ENCODE data around the gene FAAH.

The FAAH gene

GRCh38 chr1:46401154-46401913 lies 7.2 kb downstream of the FAAH start:
- no peak for DNase-seq

GRCh38 chr1:46401964-46402626 lies 8.0 kb downstream of the FAAH start:
- peak; percentile 75 for DNase-seq

DNA sequence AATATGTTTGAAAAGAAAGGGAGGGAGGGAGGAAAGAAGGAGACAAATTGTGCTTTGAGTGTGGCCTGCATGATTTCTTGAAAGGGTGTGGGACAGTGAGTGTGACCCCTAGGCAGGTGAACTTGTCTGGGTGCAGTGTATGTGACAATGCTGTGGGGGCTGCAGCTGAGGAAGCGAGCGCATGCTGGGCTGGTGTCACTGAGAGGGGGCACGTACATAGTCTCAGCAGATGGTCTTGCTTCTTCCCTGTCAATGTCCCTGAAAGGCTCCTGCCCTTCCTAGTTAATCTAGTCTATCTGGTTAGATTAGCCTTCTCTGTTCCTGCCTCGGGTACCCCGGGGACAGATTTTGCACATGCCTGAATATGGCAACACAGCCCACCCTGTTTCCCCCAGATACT lies 9.8 kb downstream of the FAAH start:
- DNase-seq = no peak

GRCh38 chr1:46404482-46405196 lies 10.5 kb downstream of the FAAH start:
- no peak for DNase-seq

DNA sequence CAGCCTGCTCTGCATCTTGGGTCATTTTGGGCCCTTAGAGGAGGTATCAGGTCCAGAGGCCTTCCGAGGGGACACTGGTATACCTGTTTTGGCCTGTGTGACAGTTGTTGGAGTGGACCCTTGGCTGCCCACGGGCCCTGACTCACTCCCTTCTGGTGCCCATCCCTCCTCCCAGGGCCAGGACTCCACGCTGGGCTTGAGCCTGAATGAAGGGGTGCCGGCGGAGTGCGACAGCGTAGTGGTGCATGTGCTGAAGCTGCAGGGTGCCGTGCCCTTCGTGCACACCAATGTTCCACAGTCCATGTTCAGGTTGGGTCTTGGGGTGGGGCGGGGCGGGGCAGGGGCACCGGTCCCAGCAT lies 11.1 kb downstream of the FAAH start:
- no peak for DNase-seq

- DNase-seq = no peak
Measured at GRCh38 chr1:46405724-46406123, 11.6 kb downstream of the FAAH start.

DNA sequence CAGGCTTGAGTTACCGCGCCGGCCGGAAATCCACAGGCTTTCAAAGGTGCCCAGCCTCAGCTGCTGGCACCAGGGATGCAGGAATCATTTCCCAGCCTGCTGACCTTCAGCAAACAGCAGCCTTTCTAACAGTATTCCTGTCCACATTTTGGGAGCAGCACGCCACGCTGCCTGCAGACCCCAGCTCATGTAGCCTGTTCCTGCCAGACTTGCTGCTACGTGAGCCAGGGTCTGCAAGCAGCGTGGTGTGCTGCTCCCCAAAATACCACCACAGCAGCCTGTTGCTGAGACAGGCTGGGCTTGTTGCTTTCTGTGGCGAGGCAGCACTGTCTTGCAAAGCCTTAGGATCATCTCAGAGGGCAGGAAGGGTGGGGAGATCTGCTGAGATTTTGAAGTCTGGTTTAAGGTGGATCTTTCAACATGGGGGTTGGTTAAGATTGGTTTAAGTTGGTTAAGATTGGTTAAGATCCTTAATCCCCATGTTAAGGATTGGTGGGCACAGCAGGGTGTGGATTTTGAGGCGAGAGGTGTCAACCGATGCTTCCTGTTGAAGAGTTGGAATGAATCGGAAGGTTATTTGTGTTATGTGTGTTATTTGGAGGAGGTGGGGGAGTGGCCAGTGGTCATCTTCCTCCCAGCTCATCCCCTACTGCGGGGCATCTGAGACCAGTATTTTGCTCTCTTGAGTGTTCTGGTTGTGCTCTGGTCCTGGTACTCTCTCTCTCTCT lies 12.9 kb downstream of the FAAH start:
- no peak for DNase-seq

GRCh38 chr1:46407636-46408035 lies 13.5 kb downstream of the FAAH start:
- DNase-seq = no peak

DNA sequence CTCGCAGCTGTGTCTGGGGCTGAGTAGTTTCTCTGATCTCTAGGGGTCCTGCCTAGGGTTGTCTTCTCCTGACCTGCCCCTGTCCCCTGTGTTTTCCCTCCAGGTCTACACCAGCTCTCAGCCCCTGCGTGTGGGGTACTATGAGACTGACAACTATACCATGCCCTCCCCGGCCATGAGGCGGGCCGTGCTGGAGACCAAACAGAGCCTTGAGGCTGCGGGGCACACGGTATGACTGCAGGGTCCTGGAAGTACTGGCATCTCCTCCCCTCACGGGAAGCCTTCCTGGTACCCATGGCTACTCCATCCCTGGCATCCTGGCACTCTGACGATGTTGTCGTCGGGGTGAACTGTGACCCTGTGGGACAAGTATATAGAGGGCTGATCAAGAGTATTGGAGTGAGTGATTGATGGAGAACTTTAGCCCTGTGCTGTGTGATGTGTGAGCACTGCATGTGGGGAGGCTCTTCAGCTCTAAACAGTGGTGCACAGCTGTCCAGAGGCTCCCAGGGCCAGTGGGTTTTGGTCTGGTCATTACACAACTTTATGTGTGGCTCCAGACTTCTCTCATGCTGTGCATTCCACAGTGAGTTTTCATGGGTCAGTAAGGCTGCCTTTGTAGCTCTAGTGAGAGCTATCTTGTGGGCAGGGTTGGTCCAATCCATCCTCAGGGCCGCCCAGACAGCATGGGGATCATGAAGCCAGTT lies 14.4 kb downstream of the FAAH start:
- DNase-seq = no peak

DNA sequence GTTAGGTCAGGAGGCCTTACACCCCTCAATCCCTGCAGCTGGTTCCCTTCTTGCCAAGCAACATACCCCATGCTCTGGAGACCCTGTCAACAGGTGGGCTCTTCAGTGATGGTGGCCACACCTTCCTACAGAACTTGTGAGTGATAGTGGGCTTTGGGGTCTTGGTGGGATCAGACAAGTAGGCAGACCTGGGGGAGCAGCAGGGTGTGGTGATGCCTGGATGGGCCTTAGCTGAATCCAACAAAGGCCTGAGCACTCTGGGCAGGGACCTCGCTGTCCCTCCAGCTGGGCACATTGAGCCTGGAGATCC lies 14.9 kb downstream of the FAAH start:
- DNase-seq = no peak

DNA sequence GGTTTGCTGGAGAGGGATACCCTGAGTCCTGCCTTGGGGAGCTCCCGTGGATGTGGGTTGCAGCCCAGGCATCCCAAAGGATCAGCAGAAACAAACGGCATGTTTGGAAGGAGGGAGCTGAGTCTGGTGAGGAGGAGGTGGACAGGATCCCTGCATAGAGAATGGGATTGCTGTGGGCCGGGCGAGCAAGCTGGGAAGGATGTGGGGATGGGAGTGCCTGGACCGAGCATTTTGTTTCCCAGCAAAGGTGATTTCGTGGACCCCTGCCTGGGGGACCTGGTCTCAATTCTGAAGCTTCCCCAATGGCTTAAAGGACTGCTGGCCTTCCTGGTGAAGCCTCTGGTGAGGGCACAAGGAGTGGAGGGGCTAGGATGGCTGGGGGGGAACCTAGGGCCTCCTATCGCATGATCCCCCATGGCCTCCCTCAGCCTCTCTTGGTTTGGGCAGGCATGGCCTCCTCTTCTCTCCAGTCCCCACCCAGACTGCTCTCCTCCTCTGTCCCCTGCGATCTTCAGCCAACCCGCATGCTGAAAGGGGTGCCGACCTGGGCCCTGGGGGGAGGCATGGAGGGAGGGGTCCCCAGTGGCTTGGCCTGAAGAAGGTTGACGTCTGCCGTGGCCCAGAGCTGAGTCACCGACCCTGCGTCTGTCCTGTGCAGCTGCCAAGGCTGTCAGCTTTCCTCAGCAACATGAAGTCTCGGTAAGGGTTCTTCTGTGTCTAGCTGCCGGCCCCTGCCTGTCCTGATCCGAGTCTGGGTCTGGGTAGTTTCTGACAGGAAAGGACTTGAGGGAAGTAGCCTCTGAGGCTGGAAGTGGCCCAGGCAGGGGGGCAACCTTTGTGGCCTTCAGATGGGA lies 16.3 kb downstream of the FAAH start:
- DNase-seq = no peak

- no peak for DNase-seq
Measured at GRCh38 chr1:46411010-46411405, 16.9 kb downstream of the FAAH start.

DNA sequence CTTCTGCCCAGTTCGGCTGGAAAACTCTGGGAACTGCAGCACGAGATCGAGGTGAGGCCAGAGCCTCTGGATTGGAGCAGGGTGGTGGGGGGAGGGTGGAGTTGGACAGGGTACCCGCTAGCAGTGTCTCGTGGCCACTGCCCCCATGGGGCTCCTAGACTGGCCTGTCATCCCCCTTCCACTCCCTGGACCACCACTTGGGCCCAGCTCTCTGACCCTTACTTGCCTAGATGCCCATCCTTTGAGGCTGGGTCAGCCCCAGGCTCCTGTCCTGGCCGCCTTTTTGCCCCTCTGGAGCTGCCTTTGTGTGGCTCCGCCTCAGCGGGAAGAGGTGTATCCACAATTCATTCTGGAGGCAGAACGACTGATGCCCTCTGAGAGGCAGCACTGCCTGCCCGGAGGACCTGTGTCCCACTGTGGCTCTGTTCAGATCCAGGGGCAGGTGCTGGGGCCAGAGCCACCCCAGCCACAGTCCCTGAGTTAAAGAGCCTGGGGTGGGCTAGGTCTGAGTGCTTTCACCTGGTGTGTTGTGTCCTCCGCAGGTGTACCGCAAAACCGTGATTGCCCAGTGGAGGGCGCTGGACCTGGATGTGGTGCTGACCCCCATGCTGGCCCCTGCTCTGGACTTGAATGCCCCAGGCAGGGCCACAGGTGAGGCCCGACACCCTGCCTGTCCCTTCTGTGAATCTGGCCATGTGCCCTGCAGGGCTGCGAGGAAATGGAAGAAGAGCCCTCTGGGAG lies 17.7 kb downstream of the FAAH start:
- no peak for DNase-seq

- DNase-seq = no peak
Measured at GRCh38 chr1:46412893-46413595, 18.9 kb downstream of the FAAH start.

GRCh38 chr1:46413596-46413985 lies 19.5 kb downstream of the FAAH start:
- DNase-seq = no peak

DNA sequence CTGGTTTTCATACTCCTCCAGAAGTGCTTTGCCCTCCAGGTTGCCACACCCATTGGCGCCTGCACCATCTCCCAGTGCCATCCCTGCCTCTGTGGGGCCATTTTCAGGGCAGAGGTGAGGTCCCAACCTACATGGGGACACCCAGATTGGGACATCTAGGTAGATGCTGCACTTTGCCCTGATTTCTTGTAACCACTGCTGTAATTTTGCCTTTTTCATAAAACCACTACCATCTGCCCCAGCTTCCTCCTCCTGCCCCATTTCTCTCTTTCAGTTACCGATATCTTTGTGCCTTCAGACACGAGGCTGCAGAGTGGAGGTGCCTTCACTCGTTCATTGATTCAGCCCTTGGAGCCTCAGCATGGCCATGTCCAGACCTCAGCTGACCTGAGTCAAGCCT lies 21.4 kb downstream of the FAAH start:
- no peak for DNase-seq

GRCh38 chr1:46418976-46419375 lies 24.9 kb downstream of the FAAH start:
- no peak for DNase-seq

GRCh38 chr1:46420533-46420915 lies 26.4 kb downstream of the FAAH start:
- no peak for DNase-seq

DNA sequence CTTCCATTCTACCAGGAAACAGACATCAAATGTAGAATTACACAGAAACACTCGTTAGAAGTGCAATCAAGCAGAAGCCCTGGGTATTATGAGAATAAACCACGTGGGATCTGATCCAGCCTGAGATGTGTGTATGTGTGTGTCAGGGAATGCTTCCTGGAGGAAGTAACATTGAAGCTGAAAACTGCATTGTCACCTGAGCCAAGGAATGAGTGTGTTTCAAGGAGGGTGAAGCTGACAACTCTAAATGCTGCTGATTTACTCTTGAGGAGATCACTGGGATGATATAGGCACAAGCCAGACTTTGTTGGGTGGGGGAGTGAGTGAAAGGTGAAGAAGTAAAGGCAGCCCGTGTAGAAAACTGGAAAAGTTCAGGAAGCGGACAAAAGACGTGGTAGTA lies 27.6 kb downstream of the FAAH start:
- no peak for DNase-seq

DNA sequence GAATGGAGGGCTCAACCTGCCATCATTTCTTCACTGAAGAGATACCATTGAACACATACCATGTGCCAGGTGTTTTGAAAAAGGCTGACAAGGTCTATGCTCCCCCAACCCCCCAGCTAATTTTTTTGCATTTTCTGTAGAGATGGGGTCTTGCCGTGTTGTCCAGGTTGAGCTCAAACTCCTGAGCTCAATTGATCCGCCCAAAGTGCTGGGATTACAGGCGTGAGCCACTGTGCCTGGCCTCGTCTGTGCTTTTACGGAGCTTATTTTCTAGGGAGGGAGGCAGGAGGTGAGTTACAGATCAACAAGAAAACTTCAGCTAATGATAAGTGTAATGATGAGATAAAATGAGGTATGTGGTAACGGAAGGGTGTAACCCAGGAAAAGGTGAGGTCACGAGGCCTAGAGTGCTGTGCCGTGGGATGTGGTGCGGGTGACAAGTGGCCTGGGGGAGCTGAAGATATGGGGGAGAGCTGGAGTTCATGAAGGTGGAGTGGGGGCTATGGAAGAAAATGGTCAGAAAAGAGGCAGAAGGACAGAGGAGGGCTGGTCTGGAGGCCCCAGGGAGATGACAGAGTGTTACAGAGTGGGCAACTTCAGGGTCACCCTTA lies 28.2 kb downstream of the FAAH start:
- no peak for DNase-seq
